HL-60/S4 treated with phorbol 12-myristate 13-acetate at 8.2 ng/mL for 4 days and 3 days (cell line): ENCODE results near the gene UBASH3B.

Experiments
- in situ Hi-C: fragments of 300-500 bp; cut with MboI; formaldehyde crosslinking; loops from 2 replicates; pipeline ENCODE4 v1.15.0; 2022; ENCODE audit warnings: low sequenced_read_pairs

Gene UBASH3B

GRCh38 chr11:122777343-122777742 lies 121.8 kb downstream of the UBASH3B start:
- in situ Hi-C loops = no loop called here

GRCh38 chr11:122778148-122778547 lies 122.6 kb downstream of the UBASH3B start:
- in situ Hi-C loops = no loop called here

- in situ Hi-C loops = no loop called here
Measured at GRCh38 chr11:122779047-122779629, 123.6 kb downstream of the UBASH3B start.

GRCh38 chr11:122780296-122780949 lies 124.9 kb downstream of the UBASH3B start:
- in situ Hi-C loops = no loop called here

- in situ Hi-C loops = no loop called here
Measured at GRCh38 chr11:122781378-122782195, 126.1 kb downstream of the UBASH3B start.

GRCh38 chr11:122782222-122782621 lies 126.7 kb downstream of the UBASH3B start:
- in situ Hi-C loops = no loop called here

GRCh38 chr11:122784325-122784955 lies 128.9 kb downstream of the UBASH3B start:
- in situ Hi-C loops = no loop called here

GRCh38 chr11:122785031-122785541 lies 129.6 kb downstream of the UBASH3B start:
- in situ Hi-C loops = no loop called here

- in situ Hi-C loops = no loop called here
Measured at GRCh38 chr11:122786896-122787295, 131.4 kb downstream of the UBASH3B start.

- in situ Hi-C loops = no loop called here
Measured at GRCh38 chr11:122788781-122789535, 133.4 kb downstream of the UBASH3B start.

- in situ Hi-C loops = loop anchor here (10.0 kb wide), 1 partner anchor 65 kb away; no protein-coding TSS in a partner anchor
Measured at GRCh38 chr11:122789907-122790306, 134.4 kb downstream of the UBASH3B start.

- in situ Hi-C loops = loop anchor here (10.0 kb wide), 1 partner anchor 63 kb away; no protein-coding TSS in a partner anchor
Measured at GRCh38 chr11:122791411-122791810, 135.9 kb downstream of the UBASH3B start.

GRCh38 chr11:122791836-122792235 lies 136.3 kb downstream of the UBASH3B start:
- in situ Hi-C loops = loop anchor here (10.0 kb wide), 1 partner anchor 63 kb away; no protein-coding TSS in a partner anchor

- in situ Hi-C loops = loop anchor here (10.0 kb wide), 1 partner anchor 61 kb away; no protein-coding TSS in a partner anchor
Measured at GRCh38 chr11:122793515-122793914, 138.0 kb downstream of the UBASH3B start.

GRCh38 chr11:122795307-122795706 lies 139.8 kb downstream of the UBASH3B start:
- in situ Hi-C loops = loop anchor here (10.0 kb wide), 1 partner anchor 59 kb away; no protein-coding TSS in a partner anchor

- in situ Hi-C loops = loop anchor here (10.0 kb wide), 1 partner anchor 59 kb away; no protein-coding TSS in a partner anchor
Measured at GRCh38 chr11:122796128-122796717, 140.7 kb downstream of the UBASH3B start.

- in situ Hi-C loops = loop anchor here (10.0 kb wide), 1 partner anchor 57 kb away; no protein-coding TSS in a partner anchor
Measured at GRCh38 chr11:122797651-122798050, 142.1 kb downstream of the UBASH3B start.

GRCh38 chr11:122799406-122800105 lies 144.0 kb downstream of the UBASH3B start:
- in situ Hi-C loops = loop anchor here (10.0 kb wide), 1 partner anchor 55 kb away; no protein-coding TSS in a partner anchor

GRCh38 chr11:122802876-122803275 lies 147.4 kb downstream of the UBASH3B start:
- in situ Hi-C loops = no loop called here
